ENCODE measurements around the gene FPR3. TPM values are rescaled to one million over a fixed set of nuclear protein-coding genes. Genes with fewer than 3 reads are reported as not detected.

FPR3 gene
- total RNA-seq, 1 donor from 2014 or later: not detected

GRCh38 chr19:51786646-51787494, 8.1 kb upstream of the FPR3 start:
- no peaks in the 10 kb centered on the region for H3K4me1 Mint-ChIP-seq
- Histone ChIP-seq H3K9ac (no peak overlapping the region), H3K36me3 (no peaks in the 10 kb centered on the region), H3F3A (ENCODE audit: low read depth) (no peaks in the 10 kb centered on the region), H4K20me1 (ENCODE audit: low read depth) (no peaks in the 10 kb centered on the region), H3K4me1 (no peaks in the 10 kb centered on the region), H3K4me2 (no peak overlapping the region), H3K4me3 (no peak overlapping the region), H3K27ac (no peak overlapping the region), H3K9me3 (ENCODE audit: low read depth) (no peaks in the 10 kb centered on the region), H3K27me3 (peaks cover 11% of the 10 kb centered on the region), H3K79me2 (ENCODE audit: low read depth) (no peaks in the 10 kb centered on the region), H2AFZ (replicated peaks) (no peak overlapping the region)
- H3K4me3 Mint-ChIP-seq: no peak overlapping the region
- DNase-seq (ENCODE audit: low spot score): no peak
- H3K27me3 Mint-ChIP-seq (ENCODE audit: insufficient read depth, low read depth): peaks cover 1% of the 10 kb centered on the region
- no peak for TF ChIP-seq CTCF (IDR thresholded peaks at IDR 0.05)
- no peak for TF ChIP-seq EZH2phosphoT487 (IDR thresholded peaks at IDR 0.05)
- no peak for TF ChIP-seq EZH2 (IDR thresholded peaks at IDR 0.05)
- H3K9me3 Mint-ChIP-seq: peaks cover 12% of the 10 kb centered on the region
- no peaks in the 10 kb centered on the region for H3K36me3 Mint-ChIP-seq
- no peak overlapping the region for H3K27ac Mint-ChIP-seq

GRCh38 chr19:51788029-51788428, 6.9 kb upstream of the FPR3 start:
- H3K9me3 ChIP-seq (ENCODE audit: low read depth): no peaks in the 10 kb centered on the region
- no peaks in the 10 kb centered on the region for H3K4me1 ChIP-seq
- TF ChIP-seq CTCF (IDR thresholded peaks at IDR 0.05): no peak
- no peak for TF ChIP-seq EZH2 (IDR thresholded peaks at IDR 0.05)
- no peak for TF ChIP-seq EZH2phosphoT487 (IDR thresholded peaks at IDR 0.05)
- no peak overlapping the region for H3K4me2 ChIP-seq
- H3K4me1 Mint-ChIP-seq: no peaks in the 10 kb centered on the region
- no peak for DNase-seq (ENCODE audit: low spot score)
- no peaks in the 10 kb centered on the region for H3K27me3 ChIP-seq
- H3K27ac ChIP-seq: no peak overlapping the region
- no peaks in the 10 kb centered on the region for H4K20me1 ChIP-seq (ENCODE audit: low read depth)
- no peak overlapping the region for H3K4me3 ChIP-seq
- no peak overlapping the region for H3K27ac Mint-ChIP-seq
- no peaks in the 10 kb centered on the region for H3K27me3 Mint-ChIP-seq (ENCODE audit: insufficient read depth, low read depth)
- no peak overlapping the region for H3K4me3 Mint-ChIP-seq
- no peak overlapping the region for H2AFZ ChIP-seq (replicated peaks)
- H3K36me3 Mint-ChIP-seq: no peaks in the 10 kb centered on the region
- H3K9me3 Mint-ChIP-seq: peaks cover 15% of the 10 kb centered on the region
- H3K9ac ChIP-seq: no peak overlapping the region
- H3K79me2 ChIP-seq (ENCODE audit: low read depth): no peaks in the 10 kb centered on the region
- H3F3A ChIP-seq (ENCODE audit: low read depth): no peaks in the 10 kb centered on the region
- H3K36me3 ChIP-seq: no peaks in the 10 kb centered on the region

GRCh38 chr19:51789061-51789795, 5.7 kb upstream of the FPR3 start:
- H3K27me3 Mint-ChIP-seq (ENCODE audit: insufficient read depth, low read depth): no peaks in the 10 kb centered on the region
- Histone ChIP-seq H2AFZ (replicated peaks) (no peak overlapping the region), H3K4me2 (no peak overlapping the region), H3K27ac (no peak overlapping the region), H3F3A (ENCODE audit: low read depth) (no peaks in the 10 kb centered on the region), H3K9me3 (ENCODE audit: low read depth) (no peaks in the 10 kb centered on the region), H3K4me1 (no peaks in the 10 kb centered on the region), H3K27me3 (no peaks in the 10 kb centered on the region), H3K9ac (no peak overlapping the region), H3K79me2 (ENCODE audit: low read depth) (no peaks in the 10 kb centered on the region), H3K36me3 (no peaks in the 10 kb centered on the region), H3K4me3 (no peak overlapping the region), H4K20me1 (ENCODE audit: low read depth) (no peaks in the 10 kb centered on the region)
- H3K4me3 Mint-ChIP-seq: no peak overlapping the region
- peaks cover 18% of the 10 kb centered on the region for H3K9me3 Mint-ChIP-seq
- H3K4me1 Mint-ChIP-seq: no peaks in the 10 kb centered on the region
- no peak overlapping the region for H3K27ac Mint-ChIP-seq
- no peaks in the 10 kb centered on the region for H3K36me3 Mint-ChIP-seq
- TF ChIP-seq CTCF (IDR thresholded peaks at IDR 0.05): no peak
- no peak for TF ChIP-seq EZH2 (IDR thresholded peaks at IDR 0.05)
- no peak for TF ChIP-seq EZH2phosphoT487 (IDR thresholded peaks at IDR 0.05)
- no peak for DNase-seq (ENCODE audit: low spot score)
